ENCODE results near the gene ZNF234.
"Not testable (repeated sequence)": the region's sequence is repeated elsewhere in the genome, so short reads cannot be mapped to it uniquely, and the experiment has no call there.

The ZNF234 gene

GRCh38 chr19:44180968-44181367, 39.6 kb downstream of the ZNF234 start:
- DNase-seq (ENCODE audit: low read depth, low spot score), result no peak

DNA sequence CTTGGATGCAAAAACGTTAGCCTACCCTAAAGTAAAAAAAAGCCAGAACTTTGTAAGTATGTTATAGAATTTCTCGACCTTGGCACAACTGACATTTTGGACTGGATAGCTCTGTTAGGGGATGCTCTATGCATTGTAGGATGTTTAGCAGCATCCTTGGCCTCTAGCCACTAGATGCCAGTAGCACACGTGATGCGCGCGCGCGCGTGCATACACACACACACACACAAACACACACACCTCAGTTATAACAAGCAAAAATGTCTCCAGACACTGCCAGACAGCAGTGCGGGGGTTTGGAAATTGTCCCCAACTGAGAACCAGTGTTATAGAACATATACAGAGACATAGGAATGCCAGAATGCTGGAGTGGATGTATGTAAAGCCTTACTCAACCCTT, 40.8 kb downstream of the ZNF234 start:
- DNase-seq (ENCODE audit: low read depth, low spot score), result no peak

- DNase-seq (ENCODE audit: low read depth, low spot score), result no peak
Measured at GRCh38 chr19:44190020-44190419, 48.7 kb downstream of the ZNF234 start.

DNA sequence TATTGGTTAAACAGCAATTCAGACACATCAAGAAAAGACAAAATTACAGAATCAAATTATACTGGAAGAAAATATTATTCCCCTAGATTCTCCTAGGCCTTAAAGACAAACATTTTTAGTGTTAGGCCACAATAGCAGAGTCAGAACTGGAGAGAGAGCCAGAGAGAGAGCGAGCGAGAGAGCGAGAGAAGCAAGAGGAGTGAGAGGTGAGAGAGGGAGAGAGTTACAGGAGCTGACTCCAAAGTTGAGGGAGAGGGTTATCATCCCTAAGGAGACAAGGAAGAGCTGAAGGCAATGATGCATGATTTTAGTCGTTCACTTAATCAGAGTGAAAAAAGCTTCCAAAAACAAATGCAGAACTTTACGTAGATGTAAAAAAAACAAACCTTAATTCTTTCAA, 50.8 kb downstream of the ZNF234 start:
- no peak for DNase-seq (ENCODE audit: low read depth, low spot score)

DNA sequence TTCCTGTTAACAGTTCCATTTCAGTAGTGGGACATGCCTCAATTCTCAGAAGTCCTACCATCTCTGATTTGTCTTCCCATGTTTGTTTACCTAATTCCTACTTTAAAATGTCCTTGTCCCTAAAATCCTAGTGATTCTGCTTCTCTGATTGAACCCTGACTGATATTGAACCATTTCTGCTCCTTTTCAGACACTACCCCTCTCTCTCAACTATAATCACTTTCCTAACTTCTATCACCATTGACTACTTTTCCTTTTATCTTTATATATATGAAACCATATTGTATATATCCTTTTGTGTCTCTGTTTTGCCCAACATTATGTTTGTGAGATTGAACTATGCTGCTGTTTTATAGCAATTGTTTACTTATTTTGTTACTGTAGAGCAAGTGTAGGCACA, 55.4 kb downstream of the ZNF234 start:
- DNase-seq (ENCODE audit: low read depth, low spot score), result no peak

DNA sequence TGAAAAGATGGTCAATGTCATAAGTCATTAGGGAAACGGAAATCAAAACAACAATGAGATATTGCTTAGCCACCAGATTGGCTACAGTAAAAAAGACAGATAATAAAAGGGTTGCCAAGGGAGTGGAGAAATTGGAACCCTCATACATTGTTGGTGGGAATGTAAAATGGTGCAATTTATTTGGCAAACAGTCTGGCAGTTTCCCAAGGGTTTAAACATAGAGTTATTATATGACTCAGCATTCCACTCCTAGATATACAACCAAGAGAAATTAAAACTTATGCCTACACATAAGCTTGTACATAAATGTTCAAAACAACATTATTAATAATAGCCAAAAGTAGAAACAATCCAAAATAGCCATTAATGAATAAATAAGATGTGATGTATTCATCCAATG, 61.1 kb downstream of the ZNF234 start:
- DNase-seq (ENCODE audit: low read depth, low spot score), result no peak

DNA sequence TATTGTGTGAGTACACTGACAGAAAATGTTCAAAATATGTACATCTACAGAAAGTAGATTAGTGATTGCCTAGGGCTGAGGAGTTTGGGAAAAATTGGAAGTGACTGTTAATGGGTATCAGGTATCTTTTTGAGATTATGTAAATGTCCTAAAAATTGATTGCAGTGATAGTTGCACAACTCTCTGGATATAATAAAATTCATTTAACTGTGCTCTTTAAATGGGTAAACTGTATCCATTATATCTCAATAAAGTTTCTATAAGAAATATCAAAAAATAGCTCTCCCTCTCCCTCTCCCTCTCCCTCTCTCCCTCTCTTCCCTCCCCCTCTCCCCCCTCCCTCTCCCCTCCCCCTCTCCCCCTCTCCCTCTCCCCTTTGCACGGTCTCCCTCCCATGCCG, 61.6 kb downstream of the ZNF234 start:
- no peak for DNase-seq (ENCODE audit: low read depth, low spot score)

GRCh38 chr19:44203877-44204276, 62.5 kb downstream of the ZNF234 start:
- not testable (repeated sequence) for DNase-seq (ENCODE audit: low read depth, low spot score)

- no peak for DNase-seq (ENCODE audit: low read depth, low spot score)
Measured at GRCh38 chr19:44204772-44205171, 63.4 kb downstream of the ZNF234 start.

DNA sequence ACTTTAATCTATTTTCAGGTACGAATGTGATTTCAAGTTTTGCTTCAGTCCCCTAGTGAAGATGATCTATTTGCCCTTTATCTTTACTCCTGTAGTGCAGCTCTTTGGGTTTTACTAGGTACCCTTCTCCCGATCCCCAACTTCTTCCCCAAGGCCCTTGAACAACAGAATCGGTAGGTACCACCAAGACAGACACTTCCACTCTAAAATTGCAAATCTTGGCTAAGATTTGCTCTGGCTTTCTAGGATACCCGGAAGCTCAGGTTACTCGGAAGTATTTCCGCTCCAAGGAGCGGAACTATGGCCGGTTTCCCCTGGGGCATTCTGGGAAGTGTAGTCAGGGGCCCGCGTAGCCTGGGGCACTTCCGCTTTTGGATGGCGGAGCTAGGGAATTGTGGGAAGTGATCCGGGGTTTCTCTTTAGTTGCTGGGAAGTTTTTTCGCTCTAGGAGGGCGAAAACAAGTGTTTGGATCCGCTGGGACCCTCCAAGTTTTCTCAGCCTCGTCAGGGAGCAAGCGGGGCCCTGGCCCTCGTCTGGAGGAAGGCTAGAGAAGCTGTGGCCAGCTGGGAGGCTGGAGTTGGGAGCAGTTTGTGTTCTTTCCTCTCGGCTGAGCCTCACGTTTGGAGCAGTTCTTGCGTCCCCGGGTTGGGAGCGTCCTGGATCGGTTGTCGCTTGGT, 65.9 kb downstream of the ZNF234 start:
- peak; percentile 85 for DNase-seq (ENCODE audit: low read depth, low spot score)

Measured in iPS DF 19.7 (cell line).